UCSD-AML1 (cell line): ENCODE results near the gene SMIM32.

Experiments
- DNase-seq: peaks from one replicate; lab custom pipeline; 2025; ENCODE audit not compliant: unreplicated experiment; lab: John Stamatoyannopoulos, UW

SMIM32 gene

DNA sequence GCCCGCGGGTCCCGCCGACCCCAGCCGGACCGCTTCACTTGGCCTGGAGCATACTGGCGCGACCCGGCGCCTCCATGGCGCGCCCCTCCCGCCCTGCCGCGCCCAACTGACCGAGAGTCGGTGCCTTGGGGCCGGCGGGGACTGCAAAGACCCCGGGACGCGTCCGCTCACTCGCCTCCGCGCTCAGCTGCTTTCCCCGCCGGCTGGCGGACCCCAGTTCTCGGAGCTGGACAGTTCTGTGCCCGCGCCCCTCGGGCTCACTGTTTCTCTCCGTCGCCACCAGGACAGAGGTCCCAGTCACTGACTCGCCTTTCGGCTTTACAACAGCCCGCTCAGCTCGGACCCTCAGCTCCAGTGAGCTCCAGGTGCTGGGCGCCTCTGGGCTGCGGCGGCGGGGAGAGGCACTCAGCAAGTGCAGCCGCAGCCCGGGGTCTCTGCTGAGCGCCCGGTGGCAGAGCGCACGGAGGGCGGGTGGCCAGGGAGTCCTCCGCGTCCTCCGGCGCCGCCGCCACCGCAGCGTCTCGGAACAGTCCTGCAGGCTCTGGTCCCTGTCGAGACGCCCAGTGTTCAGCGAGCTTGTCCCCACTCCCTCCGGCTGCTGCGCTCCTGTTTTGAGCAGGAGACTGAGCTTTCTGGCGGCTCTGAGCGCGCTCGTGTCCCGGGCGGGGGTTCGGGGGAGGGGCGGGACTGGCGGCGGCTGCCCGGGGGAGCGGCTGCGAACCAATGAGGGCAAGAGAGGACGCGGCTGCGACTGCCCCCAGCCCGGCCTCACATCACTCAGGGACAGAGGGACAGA, at the start of gene SMIM32:
Gene SMIM32, minus strand, starts transcription at position 637 of the 796 bp plus-strand sequence. CDS start 638 bp downstream, outside the sequence.
- no peak for DNase-seq

DNA sequence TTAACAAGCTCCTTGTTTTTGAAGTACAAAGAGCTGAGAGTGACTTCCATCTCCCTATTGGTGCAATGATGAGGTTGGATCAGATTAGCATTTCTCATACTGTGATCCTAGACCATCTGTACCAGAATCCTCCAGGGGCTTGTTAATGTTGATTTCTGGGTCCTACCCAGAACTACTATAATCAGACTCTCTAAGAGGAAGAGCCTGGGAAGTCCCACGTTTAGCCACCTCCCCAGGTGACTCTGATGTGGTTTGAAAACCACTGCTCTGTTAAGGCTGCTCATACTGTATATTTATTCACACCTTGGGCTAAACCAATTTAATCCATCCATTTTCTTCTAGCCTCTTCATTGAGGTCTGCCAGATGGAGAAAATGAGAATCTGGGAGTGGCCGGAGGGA, 49.6 kb upstream of the SMIM32 start:
- DNase-seq = no peak

DNA sequence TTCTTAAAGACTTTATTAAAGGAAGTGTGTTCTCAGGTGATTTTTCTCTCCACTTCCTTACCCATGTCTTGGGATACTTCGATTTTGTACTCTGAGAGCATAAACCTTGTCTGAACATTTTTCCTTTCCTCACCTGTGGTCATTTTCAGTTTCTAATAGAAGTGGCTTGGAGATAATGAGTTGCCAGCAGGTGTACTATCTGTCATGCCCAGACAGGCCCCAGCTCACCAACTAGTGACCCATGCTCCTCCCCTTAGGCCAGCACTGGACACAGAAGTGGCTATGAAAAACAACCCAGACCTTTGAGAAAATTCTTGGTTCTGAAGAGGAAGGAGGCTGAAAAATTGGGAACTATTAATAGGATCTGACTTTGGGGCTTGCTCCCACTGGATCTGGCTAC, 49.2 kb upstream of the SMIM32 start:
- DNase-seq = no peak

DNA sequence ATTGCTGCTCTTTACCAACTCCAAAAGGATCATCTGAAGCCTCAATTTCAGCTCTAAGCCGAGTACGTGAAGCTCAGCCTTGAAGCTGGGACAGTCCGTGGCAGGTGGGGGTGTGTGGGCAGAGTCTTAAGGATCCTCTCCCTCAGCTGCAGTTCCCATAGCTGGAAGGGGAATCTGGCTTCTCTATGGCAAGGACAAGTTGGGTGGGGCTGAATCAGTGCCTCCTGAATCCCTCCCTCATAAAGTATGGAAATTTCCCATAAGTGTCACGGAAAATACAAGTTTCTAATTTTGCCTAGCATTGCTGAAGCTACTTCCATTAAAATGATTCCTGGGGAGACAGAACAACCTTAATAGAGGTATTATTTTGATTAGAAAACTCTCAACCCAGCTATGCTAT, 47.9 kb upstream of the SMIM32 start:
- no peak for DNase-seq

DNA sequence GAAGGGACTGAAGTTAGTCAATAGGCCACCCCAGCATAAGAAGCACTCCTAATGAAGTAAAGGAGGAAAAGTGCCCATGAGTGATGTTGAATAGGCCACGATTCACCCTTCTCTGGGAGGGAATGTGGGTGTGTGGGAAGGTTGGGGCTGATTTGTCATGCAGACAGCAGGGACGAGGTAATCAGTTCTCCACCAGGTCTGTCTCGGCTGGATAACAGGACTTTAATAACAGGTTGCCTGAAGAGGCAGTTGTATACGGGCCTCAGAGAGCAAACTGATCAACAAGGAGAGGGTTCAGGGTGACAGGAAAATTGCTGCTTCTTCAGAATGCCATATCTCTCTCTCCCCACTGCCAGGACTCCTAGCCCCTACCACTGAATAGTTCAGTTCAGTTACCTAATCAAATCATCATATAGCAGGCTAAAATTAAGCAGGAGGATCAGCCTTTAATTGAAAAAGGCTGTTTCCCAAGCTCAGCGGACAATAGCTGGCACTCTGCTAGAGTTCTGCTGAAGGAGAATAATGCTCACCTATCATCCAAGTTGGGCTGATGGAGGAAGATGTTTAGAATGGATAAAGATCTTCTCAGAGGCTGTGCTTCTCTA, 43.6 kb upstream of the SMIM32 start:
- DNase-seq = no peak

DNA sequence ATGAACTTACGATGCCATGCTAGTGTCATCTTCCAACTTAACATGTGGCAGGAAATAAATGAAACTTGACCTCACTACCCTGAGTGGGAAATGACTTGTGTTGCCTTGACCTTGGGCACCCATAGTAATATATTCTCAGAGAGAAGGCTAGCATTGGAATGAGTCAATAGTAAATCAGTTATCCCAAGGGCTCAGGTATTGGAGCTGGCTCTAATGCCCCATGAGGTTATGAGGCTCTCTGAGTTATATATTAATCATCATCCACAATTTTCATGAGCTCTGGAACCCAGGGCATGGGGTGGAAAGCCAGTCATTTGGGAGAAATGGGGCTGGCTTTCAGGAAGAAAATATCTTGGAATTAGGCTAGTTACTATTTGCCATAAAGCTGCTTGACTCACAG, 42.4 kb upstream of the SMIM32 start:
- DNase-seq = no peak

DNA sequence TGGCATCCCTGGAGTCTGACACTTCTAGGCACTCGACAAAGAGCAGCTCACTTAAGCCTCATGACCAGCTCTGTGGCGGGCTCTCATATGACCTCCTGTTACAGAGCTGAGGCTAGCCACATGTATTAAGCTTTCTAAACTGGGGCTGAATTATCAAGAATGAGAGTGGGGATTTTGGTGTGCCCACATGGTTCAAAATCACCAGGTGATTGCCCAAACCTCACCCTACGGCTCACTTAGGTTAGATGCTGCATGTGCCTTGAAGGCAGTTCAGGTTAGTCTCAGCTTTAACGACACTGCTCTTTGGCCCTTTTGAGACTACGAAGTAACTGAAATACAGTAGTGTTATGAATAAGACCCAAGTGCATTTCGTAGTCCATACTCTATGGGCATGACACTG, 39.4 kb upstream of the SMIM32 start:
- no peak for DNase-seq

DNA sequence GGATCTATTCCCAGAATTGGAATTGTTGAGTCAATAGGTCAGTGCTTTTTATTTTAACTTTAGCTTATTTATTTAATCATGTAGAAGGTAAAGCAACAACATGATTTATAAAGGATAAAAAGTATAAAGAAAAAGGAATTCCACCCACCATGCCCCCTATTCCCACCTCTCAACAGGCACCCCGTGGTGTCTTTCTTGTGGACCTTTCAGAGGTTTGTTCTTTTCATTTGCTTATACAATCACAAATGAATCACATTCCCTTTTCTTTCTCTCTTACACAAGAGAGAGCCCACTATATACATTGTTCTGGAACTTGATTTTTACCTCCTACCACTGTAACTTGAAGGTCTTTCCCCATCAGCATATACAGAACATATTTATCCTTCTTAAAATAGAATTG, 37.2 kb upstream of the SMIM32 start:
- no peak for DNase-seq

DNA sequence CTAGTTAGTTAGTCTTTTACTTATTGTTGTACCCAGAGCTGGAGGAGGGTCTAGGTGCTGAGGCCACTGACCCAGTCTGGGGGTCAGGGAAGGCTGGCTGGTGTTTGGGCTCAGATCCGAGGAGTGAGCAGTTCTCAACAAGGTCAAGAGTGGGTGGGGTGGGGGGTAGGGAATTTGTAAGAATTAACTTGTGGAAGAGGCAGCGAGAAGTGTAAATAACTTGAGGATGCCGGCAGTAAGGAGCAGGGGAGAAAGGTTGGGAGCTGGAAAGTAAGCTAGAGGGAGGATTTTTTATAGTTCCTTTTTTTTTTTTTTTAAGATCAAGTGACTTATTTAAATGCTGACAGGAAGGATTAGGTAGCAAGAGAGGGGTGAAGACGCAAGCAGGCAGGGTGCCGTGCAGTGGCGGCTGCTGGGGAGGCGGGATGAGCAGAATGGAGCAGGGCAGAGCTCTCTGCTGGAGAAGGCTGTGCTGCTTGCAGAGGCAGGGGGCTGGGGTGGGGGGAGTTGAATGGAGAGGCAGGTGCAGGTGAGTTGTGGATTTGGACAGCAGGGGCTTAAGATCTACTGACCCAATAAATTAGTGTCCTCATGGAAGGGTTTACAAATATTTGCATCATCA, 35.3 kb upstream of the SMIM32 start:
- DNase-seq = no peak

DNA sequence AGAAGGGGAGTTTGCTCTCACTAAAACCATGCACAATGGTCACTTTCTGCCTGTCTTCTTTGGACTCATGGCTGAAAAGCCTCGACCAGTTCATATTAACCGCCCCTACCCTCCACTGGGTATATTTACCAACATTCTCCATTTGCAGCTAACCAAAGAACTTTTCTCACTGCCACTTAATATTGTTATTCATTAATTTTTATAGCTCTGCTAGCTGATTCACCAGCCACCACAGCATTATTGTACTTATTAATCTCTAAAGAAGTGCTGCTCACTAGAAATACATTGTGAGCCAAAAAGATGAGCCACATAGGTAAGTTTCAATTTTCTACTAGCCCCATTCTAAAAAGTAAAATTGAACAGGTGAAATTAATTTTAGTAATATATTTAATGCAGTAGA, 33.4 kb upstream of the SMIM32 start:
- no peak for DNase-seq

DNA sequence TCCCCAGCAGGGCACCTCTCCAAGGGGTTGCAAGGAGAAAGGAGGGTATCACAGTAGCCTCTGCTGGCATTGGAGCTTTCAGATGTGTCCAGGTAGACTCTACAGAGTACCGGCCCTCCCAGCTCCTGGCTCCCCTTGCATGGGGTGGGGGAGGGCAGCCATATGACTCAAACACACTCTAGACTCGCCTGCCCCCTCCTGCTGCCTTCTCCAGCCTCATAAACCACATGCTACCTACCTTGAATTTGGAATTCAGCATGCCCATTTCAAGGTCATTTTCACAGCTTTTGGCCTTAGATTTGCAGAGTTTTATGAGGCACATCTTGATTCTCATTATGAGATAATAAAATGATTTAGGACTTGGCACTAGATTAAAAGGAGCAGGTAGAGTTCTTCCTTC, 32.8 kb upstream of the SMIM32 start:
- DNase-seq = no peak

DNA sequence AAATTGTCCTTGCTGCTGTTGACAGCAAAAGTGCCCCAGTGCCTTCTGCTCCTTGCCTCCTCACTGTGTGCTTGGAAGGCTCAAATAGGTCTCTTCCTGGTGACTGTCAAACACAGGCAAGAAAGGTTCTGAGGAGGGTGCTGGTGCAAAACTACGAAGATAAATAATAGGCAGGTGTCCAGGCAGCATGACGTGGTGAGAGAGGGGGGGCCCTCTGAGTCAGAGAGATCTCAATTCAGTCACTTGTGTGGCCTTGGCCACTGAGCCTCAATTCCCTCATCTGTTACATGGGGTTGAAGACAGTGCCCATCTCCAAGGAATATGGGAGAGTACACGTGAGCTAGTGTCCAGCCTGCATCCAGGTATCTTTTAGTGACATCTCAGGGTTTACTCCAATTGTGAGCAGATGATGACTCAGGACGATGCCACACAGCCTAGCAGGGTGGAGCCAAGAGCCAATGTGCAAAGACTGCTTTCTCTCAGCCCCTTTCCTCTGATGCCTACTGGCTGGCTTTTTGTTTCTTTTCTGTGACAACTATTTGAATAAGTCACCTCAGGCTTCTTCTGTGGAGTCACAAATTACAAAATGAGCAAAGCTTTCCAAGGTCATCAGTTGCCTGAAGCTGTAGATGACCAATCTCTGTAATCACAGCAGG, 29.7 kb upstream of the SMIM32 start:
- DNase-seq = no peak

DNA sequence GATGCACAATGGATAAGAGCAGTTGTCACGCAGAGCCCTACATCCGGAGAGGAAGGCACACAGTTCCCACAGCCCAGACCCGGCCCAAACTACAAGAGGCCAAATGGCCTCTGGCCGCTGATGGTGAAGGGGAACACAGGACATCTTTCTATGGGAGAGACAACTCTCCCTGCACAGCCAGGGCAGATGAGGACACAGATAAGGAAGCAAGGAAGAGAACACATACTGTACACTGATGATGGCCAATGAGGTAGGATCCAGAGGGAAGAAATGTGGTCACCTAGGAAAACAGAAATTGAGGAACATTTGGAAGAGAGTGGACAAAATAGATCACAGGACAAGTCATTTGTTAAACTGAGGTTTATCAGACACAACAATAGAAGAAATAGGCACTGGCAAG, 28.4 kb upstream of the SMIM32 start:
- DNase-seq = no peak

DNA sequence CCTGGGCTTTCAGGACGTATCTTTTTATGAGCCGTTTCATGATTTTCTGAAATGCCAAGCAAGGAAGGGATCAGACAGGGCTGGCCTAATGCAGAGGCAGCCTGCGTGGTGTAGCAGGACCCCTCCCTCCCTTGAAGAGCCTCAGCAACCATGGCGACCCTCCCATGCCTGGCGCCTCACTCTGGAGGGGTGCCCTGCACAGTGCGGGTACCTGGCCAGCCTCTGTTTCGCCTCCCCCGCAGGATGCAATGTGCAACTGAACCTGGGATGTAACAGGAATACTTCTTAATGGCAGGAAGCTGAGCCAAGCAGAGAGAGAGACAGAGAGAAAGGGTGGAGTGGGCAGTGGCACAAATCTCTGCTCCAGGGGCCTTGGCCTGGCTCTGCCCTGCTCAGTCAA, 23.3 kb upstream of the SMIM32 start:
- no peak for DNase-seq

DNA sequence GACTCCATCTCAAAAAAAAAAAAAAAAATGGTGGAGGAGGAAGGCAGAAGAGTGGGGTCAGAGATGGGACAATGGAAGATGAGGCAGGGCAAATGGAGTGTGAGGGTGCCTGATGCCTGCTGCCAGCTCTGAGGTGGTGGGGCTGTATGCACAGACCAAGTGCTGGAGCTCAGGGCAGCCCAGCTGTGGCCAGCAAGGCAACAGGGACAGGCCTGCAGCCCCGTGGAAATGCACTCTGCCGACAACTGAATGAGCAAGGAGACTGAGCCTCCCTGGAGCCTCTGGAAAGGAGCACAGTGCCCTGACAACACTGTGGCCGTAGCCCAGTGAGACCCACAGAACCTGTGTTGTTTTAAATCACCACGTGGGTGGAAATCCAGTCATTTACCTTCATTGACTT, 22.9 kb upstream of the SMIM32 start:
- no peak for DNase-seq

DNA sequence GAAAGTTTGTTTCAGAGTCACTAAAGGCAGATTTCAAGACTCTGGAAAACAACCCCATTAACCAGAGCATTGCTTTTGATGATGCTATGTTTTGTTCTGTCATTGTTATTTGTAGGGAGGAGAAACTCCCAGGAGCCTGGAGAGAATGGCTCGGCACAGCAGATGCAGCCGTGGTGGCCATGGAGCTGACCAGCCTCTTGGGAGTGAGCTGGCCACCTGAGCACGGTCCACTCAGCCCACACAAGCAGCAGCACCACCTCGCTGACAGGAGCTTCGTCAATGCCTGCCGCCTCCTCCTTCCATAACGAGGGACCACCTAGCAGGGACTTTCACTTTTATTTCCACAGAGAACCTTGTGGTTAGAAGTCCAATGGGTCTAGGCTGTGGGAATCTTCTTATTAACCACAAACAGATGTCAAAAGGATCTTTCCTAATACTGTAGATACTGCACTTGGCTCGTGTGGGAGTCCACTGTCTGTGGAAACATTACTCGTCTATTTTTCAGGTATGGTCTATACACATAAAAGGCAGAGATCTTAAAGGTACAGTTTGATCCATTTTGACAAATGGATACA, 21.0 kb upstream of the SMIM32 start:
- DNase-seq = no peak

DNA sequence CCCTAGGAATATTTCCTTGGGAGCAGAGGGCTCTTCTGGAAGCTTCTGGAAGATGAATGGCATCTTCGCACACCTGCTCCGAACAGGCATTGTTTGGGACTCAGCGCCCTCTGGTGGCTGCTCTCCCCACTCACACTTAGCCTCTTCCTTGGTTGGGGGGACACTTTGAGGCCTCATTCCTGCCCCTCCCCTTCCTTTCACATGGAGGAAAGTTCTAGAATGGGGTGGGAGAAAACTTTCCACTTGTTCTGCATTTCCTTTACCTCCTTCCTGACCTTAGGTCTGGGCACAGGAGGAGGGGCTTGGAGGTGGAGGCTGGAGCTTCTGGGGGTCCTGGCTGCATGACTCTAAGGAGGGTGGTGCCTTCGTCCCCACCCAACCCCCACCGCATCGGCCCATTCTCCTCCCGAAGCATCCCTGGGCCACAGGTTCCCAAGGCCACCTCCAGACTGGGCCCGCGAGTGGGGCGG, 19.3 kb upstream of the SMIM32 start:
- peak; percentile 27 for DNase-seq

DNA sequence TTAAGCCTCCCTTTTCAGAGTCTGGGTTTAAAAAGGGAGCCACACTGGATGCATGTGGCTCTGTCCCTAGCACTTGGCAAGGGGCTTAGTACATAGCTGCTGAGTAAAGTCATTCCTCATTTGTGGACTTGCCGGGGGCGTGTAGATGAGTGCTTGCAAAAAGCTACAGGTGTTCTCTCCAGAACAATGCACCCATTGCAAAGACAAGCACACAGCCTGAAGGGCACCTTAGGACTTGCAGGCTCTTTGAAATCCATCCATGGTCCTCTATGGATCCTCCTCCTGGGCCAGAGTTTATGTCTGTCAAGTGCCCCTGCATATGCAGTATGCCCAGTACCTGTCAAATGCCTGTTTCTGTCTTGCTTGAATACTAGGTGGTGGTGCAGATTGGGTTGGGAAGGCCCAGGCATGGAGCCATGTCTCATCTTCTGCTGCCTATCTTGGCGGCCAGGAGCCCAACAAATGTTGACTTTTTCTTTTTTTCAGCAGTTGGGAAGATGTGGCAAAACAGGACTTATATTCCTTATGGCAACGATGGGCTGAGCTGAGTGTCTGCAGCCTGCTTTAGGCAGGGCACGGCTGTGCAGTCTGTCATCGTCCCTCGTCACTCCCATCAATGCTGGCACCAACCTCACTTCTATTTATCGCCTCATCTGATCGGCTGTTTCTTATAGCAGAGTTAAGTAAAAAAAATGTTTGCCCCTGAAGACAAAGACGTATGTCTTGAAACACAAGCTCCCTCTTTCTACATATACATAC, 18.5 kb upstream of the SMIM32 start:
- no peak for DNase-seq

DNA sequence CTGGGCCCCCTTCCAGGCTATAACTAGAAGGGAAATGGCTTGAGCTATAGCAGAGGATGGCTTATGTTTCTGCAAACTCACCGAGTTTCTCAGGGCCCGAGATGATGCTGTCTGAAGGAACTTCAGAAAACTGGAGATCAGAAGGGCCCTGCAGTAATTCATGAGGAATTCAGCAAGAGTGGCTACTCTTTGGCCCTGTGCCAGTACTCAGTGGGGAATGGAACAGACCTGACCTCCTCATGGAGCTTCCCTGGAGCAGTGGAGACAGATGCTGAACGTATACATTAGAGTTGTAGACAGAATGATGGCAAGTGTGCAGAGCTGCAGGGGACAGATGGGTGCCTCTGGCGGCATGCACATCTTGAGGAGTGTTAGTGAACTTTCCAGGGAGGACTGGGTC, 17.3 kb upstream of the SMIM32 start:
- no peak for DNase-seq

DNA sequence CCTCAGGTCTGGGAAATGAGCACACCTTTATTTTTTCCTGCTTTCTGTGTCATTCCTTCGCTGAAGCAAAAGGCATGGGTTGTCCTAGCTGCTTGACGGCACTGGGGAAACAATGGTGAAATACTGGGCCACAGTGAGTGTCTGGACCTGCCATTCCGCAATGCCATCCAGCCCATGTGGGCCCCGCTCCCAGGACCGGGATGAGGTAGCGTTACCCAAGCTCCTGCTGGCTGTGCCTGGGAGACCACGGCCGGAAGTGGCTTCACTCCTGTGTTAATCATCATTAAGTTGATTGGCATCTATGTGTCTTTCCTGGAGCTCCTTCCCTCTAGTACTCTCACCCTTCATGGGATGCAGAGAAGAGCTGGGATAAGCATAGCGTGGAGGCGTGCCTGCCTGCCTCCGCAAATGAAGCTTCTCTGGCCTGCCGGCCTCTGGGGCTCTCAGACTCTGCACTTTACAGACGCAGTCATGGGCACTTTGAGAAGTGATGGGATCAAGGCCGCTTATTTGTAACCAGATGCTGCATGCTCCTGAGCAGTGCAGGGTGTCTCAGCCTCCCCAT, 16.5 kb upstream of the SMIM32 start:
- DNase-seq = no peak
